GM13976 (cell line): ENCODE measurements around the gene ING5.

Experiments
- DNase-seq: peaks from one replicate; pipeline ENCODE4 v3.0.0; 2012; ENCODE audit warnings: low spot score
- in situ Hi-C: fragments of 300-500 bp; cut with MboI; formaldehyde crosslinking; loops from one replicate; pipeline ENCODE4 v1.12.0; 2022; ENCODE audit warnings: low sequenced_read_pairs, mixed read lengths, inconsistent platforms; ENCODE audit not compliant: unreplicated experiment
- TF ChIP-seq, protein P1 (sequence below): IDR thresholded peaks from 2 replicates; pipeline ENCODE4 v1.5.1; 2012; ENCODE audit warnings: borderline replicate concordance, mild to moderate bottlenecking; ENCODE audit not compliant: insufficient read depth; ENCODE audit errors: extremely low read depth, missing control alignments, control extremely low read depth

ING5 gene

DNA sequence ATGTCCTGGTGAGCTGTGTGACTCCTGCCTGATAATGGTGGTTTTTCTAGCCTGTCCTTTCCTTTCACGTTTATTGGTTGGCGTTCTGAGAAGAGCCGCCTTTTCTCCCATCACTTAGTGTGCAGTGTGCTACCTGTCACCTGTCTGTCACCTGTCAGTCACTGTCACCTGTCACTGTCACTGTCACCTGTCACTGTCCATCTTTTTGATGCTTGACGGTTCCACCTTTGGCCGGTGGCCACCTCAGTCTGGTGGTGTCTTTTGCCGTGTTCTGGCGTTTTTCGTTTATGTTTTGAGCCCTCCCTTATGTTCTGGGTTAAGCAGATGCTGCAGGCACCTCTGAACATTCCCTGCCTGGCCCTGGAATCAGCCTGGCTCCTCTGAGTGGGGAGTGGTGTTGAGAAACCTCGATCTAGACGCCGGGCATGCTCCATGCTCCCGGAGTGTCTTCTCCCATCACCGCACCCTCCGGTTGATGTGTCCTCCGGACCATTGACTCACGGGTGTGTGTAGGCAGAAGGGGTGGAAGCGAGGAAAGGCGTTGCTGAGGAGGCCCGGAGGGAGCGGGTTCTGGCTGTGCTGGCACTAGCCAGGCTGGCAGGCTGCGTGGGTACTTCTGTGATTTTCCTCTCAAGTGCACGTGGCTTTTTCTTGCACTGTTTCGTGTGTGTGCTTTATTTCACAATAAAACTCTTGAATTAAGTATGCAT lies 36.0 kb upstream of the ING5 start:
- in situ Hi-C loops: no loop called here
- TF ChIP-seq, protein P1, sequence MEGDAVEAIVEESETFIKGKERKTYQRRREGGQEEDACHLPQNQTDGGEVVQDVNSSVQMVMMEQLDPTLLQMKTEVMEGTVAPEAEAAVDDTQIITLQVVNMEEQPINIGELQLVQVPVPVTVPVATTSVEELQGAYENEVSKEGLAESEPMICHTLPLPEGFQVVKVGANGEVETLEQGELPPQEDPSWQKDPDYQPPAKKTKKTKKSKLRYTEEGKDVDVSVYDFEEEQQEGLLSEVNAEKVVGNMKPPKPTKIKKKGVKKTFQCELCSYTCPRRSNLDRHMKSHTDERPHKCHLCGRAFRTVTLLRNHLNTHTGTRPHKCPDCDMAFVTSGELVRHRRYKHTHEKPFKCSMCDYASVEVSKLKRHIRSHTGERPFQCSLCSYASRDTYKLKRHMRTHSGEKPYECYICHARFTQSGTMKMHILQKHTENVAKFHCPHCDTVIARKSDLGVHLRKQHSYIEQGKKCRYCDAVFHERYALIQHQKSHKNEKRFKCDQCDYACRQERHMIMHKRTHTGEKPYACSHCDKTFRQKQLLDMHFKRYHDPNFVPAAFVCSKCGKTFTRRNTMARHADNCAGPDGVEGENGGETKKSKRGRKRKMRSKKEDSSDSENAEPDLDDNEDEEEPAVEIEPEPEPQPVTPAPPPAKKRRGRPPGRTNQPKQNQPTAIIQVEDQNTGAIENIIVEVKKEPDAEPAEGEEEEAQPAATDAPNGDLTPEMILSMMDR: no peak
- DNase-seq: no peak

DNA sequence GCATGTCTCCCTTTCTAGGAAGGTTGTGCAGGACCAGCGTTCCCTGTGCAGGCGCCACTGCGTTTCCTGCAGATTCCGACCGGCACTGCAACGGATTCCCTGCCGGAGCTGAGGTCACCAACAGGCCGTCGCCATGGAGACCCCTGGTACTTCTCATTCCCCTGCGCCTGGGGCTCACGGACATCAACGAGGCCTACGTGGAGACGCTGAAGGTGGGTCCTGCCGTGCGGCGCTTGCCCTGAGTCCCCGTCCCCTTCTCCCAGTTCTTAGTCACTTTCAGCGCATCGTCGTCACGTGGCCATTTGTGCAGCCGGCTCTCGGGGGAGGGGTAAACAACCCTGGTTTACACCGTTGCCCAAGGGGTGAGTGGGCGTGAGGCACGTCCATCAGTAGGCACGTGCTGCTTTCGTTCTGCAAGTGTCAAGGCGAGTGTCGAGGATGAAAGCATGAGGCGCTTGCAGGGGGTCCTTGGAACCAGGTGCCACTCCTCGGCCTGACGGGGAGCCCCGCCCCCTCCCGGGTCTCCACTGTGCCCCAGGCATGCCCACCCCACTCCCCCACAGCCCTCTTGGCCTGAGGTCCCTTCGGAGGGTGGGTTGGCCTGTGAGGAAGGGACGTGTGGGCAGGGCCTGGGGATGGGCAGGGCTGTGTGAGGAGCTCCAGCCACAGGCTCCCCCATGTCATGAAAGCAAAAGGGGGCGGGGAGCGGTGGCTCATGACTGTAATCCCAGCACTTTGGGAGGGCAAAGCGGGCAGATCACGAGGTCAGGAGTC lies 35.0 kb upstream of the ING5 start:
- in situ Hi-C loops: no loop called here
- DNase-seq: peak; percentile 21
- TF ChIP-seq, protein P1: no peak

DNA sequence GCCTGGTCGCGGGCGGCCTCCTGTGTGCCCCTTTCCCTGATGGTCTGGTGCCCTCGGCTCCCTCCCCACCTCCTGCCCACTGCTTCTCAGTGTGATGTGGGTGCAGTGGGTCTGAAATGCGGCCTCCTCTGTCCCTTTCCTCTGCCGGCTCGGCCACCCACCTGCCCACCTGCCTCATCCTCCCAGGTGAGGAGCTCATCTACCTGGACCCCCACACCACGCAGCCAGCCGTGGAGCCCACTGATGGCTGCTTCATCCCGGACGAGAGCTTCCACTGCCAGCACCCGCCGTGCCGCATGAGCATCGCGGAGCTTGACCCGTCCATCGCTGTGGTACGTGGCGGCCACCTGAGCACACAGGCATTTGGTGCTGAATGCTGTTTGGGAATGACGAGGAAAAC lies 33.5 kb upstream of the ING5 start:
- DNase-seq: no peak
- TF ChIP-seq, protein P1: no peak

DNA sequence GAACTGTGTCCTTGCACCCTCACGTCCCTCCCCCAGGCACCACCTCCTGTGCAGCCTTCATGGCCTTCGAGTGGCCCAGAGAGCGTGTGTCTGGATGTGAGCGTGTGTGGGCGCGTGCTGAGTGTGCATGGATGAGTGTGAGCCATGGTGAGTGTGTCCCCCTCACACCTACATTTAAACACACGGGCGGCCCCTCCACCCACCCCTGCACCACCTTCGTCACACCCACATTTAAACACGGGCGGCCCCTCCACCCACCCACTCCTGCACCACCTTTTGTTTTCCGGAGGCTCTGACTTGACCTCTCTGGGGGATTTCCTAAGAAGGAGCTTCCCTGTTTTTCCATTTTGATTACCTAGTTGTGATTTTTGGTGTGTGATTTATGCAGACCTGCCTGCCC lies 33.0 kb upstream of the ING5 start:
- no peak for DNase-seq
- TF ChIP-seq, protein P1: no peak
- in situ Hi-C loops: no loop called here

More for the DNA sequence above, 33.5 kb upstream of the ING5 start:
- in situ Hi-C loops: no loop called here

DNA sequence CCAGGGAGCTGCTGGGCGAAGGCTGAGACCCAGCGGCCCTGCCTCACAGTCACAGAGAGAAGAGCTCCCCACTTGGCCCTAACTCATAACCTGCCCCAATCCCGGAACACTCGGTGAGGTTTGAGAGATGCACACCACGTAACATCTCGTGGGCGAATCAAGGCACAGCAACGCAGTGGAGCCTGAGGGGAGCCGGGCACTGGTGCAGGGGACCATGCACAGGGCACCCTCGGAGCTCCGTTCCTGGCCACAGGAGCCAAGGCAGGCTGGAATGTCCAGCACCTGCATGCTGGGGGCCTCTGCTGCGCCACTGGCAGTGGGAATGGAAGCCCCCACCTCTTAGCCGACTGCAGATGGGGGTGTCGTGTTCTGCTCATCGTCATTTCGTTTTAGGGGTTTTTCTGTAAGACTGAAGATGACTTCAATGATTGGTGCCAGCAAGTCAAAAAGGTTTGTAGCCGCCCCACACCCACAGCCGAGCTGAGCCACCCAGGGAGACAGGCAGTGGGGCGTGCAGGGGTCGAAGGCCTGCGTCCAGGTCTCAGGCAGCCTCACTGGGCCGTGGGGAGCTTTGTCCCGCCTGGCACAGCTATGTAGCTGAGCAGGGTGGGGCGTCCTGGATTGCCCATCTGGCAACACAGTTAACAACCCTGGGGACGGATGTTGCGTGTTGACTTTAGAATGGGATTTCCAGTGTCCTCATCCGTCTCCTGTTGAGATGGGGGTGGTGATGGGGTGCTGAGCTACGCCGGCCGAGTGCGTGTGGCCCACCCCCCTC lies 31.3 kb upstream of the ING5 start:
- DNase-seq: peak; percentile 24
- TF ChIP-seq, protein P1: no peak
- in situ Hi-C loops: no loop called here

DNA sequence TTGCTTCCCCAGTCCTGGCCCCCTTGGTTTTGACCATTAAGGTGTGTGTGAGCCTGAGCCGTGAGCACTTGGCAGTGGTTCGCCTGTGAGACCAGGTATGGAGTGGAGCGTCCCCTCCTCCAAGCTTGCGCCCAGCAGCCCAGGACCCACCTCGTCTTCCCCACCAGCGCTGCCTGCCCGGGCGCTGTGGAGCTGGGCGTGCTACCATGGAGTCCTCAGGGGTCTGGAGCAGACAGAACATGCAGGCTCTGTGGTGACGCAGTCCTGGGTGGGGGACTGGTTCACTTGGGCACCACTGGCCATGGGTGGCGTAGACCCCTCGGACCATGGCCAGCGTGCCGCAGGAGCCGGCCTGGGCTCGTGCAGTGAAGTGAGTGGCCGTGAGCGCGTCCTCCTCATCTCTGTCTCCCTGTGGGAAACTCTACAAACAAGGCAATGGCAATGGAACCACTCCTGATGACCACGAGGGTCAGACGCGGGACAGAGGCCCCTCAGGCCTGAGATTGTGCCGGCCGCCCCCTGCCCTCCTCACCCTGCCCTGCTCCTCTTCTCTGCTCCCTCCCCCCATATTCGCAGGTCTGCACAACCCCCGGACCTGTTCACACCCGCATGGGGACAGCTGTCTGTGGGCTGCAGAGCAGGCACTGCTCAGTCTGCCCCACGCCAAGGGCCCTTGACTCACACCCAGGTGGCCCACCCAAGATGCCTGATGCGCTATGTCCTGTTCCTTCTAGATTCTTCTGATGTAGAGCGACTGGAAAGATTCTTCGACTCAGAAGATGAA lies 30.2 kb upstream of the ING5 start:
- no peak for DNase-seq
- in situ Hi-C loops: no loop called here
- TF ChIP-seq, protein P1: no peak
